HFFc6 (cell line): ENCODE results near the gene L3MBTL3. TPM values are rescaled to one million over a fixed set of nuclear protein-coding genes. Genes with fewer than 3 reads are reported as not detected.

Experiments used
- DNase-seq: peaks from one replicate; pipeline ENCODE4 v3.0.0-alpha.2; 2018
- H3K27ac Mint-ChIP-seq: 2 replicates; pipeline ENCODE4 v1.8.0; 2020; ENCODE audit warnings: mild to moderate bottlenecking, mixed read lengths
- H3K27me3 Mint-ChIP-seq: 2 replicates; pipeline ENCODE4 v1.8.0; 2021; ENCODE audit warnings: mild to moderate bottlenecking, moderate library complexity, mixed read lengths; ENCODE audit not compliant: insufficient read depth
- H3K36me3 Mint-ChIP-seq: 2 replicates; pipeline ENCODE4 v1.8.0; 2021; ENCODE audit warnings: low read depth, mixed read lengths
- H3K4me1 Mint-ChIP-seq: 2 replicates; pipeline ENCODE4 v1.8.0; 2020; ENCODE audit warnings: low read depth, mixed read lengths
- H3K4me3 Mint-ChIP-seq: 2 replicates; pipeline ENCODE4 v1.8.0; 2020; ENCODE audit warnings: mild to moderate bottlenecking, moderate library complexity, mixed read lengths
- H3K9me3 Mint-ChIP-seq: 2 replicates; pipeline ENCODE4 v1.8.0; 2020; ENCODE audit warnings: mild to moderate bottlenecking, mixed read lengths
- CTCF ChIP-seq: fragments of 200-600 bp; sonication (generic); IDR thresholded peaks from 2 replicates; pipeline ENCODE4 v1.5.0; 2021; ENCODE audit warnings: antibody characterized with exemption, mild to moderate bottlenecking
- total RNA-seq, 6 experiments: library from RNA; stranded (reverse); fragmentation: NEBNext Ultra II Directional; extraction: Animal tissue kit (Norgen Biotek cat#: 25700); gene quantifications; 2 replicates in 1 of 6; 3 replicates in 5 of 6; pipeline ENCODE4 v1.2.3, GENCODE V29; 2021

L3MBTL3 gene
- total RNA-seq, 6 experiments from 2014 or later, result 7.4 to 8.8 (median 8.2) TPM

DNA sequence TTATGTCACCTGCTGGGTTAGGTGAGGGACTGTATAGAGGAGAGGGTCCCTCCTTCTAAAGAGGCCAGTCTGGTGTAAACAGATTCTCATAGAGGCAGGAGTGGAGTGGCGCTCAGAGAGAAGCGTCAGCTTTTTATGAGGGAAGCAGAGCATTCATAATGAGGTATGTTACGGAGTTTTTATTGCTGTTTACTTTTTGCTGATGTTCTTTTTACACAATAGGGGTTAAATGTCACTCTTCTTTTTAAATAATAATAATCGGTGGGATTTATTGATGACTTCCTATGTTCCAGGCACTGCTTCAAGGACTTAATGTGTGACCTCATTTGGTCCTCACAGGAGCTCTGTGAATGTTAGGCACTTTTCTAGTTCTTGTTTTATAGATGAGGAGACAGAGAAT lies 79.9 kb downstream of the L3MBTL3 start:
- no peak for TF ChIP-seq CTCF
- Mint-ChIP-seq H3K27ac (no peak overlapping the region), H3K4me3 (no peak overlapping the region), H3K36me3 (peaks cover 6% of the 10 kb centered on the region; the same call in 1 of the 2 replicates), H3K9me3 (no peaks in the 10 kb centered on the region), H3K4me1 (no peaks in the 10 kb centered on the region), H3K27me3 (no peaks in the 10 kb centered on the region)
- DNase-seq, result no peak

DNA sequence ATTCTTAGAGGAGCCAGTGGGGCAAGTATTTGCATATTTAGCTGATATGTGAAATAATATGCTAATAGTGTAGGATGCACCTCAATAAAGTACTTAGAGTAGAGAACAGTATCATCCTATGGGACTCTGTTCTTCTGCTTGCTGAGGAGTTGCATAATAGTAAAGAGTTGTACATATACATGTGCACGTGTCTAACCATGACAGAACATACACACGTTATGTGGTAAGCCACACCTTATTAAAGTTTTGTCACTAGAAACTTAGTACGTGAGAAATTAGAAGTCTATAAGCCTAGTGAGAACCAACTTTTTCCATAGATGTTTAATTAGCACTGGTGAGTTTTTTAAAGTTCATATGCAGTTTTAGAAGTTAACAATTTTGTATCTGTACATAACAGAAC lies 80.7 kb downstream of the L3MBTL3 start:
- H3K4me1 Mint-ChIP-seq, result no peaks in the 10 kb centered on the region

DNA sequence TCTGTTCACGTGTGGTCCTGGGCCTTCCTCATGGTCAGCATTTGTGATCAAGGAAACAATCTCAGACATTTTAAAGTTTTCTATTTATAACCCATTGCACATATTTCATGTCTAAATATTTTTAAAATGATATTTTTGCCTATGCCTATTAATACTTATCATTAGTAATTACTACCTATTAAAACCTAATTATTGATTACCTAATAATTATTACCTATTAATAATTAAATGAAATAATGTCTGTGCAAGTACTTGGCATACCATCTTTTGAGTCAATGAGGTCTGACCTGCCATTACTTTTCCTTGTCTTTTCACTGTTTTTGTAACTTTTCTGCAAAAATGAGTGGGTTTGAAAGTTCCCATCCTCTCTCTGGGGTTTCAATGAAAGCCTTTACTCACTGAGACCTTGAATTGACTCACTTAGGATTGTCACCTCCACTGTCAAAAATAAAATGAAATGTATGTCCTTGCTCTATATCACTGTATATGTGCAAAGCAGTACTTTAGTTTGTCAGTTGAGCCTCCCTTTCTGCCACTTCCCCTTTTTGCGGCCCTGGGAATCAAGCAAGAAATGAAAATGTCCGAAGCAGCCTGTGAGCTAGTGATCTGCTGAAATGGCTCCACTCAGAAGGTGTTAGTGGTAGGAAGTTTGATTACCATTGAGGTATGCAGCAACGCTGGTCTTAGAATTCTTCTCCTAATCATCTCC lies 87.8 kb downstream of the L3MBTL3 start:
- DNase-seq, result no peak
- Mint-ChIP-seq H3K4me1 (no peaks in the 10 kb centered on the region), H3K27ac (no peak overlapping the region), H3K4me3 (no peak overlapping the region), H3K27me3 (no peaks in the 10 kb centered on the region), H3K36me3 (peaks cover 18% of the 10 kb centered on the region), H3K9me3 (peaks cover 5% of the 10 kb centered on the region; the same call in 1 of the 2 replicates)
- no peak for TF ChIP-seq CTCF

More for the DNA sequence above, 80.7 kb downstream of the L3MBTL3 start:
- Mint-ChIP-seq H3K36me3 (peaks cover 5% of the 10 kb centered on the region; the same call in 1 of the 2 replicates), H3K27ac (no peak overlapping the region), H3K4me3 (no peak overlapping the region), H3K27me3 (no peaks in the 10 kb centered on the region), H3K9me3 (no peaks in the 10 kb centered on the region)
- TF ChIP-seq CTCF, result no peak
- no peak for DNase-seq

GRCh38 chr6:130107710-130108109 lies 89.3 kb downstream of the L3MBTL3 start:
- Mint-ChIP-seq H3K27ac (no peak overlapping the region), H3K36me3 (peaks cover 18% of the 10 kb centered on the region), H3K27me3 (no peaks in the 10 kb centered on the region), H3K4me1 (no peaks in the 10 kb centered on the region), H3K4me3 (no peak overlapping the region), H3K9me3 (peaks cover 5% of the 10 kb centered on the region; the same call in 1 of the 2 replicates)
- no peak for TF ChIP-seq CTCF
- no peak for DNase-seq

GRCh38 chr6:130111031-130111430 lies 92.7 kb downstream of the L3MBTL3 start:
- no peaks in the 10 kb centered on the region for H3K4me1 Mint-ChIP-seq
- no peaks in the 10 kb centered on the region for H3K27me3 Mint-ChIP-seq
- no peak overlapping the region for H3K4me3 Mint-ChIP-seq
- no peak for TF ChIP-seq CTCF
- DNase-seq, result no peak
- H3K27ac Mint-ChIP-seq, result no peak overlapping the region
- peaks cover 18% of the 10 kb centered on the region for H3K36me3 Mint-ChIP-seq
- peaks cover 5% of the 10 kb centered on the region; the same call in 1 of the 2 replicates for H3K9me3 Mint-ChIP-seq
